HG02852 (cell line): ENCODE measurements around the gene PLA2G12B.
"Not testable (repeated sequence)": the region's sequence is repeated elsewhere in the genome, so short reads cannot be mapped to it uniquely, and the experiment has no call there.

Source experiments
- ATAC-seq: cut with Tn5 transposase; IDR thresholded peaks from one replicate; pipeline ENCODE4 v1.9.1; 2021; ENCODE audit warnings: mild to moderate bottlenecking, moderate library complexity; ENCODE audit not compliant: unreplicated experiment

PLA2G12B gene

DNA sequence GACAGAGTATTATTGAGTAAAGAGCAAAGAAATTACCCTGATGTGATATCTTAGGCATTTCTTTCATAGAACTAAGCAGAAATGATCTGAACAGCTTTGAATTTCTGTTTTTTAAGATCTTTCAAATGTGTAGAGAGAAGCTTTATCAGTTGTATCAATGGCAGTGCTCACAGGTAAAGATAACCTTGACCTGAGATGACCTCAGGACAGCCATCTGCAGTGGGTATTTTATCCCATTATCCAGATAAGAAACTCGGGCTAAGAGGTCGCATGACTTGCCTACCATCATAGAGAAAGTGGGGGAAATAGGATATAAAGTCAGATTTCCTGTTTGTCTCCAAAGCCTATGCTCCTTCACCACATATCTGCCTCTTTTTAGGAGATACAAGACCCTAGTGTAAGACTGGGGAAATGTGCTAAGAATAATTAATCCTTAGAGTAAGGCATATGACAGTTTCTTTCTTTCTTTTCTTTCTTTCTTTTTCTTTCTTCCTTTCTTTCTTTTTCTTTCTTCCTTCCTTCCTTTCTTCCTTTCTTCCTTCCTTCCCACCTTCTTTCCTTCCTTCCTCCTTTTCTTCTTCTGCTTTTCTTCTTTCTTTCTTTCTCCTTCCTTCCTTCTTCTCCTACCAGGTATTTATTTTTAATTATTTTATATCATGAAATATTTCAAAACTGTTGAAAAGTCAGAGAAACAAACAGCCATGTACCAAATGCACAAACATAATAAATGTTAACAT lies 10.9 kb downstream of the PLA2G12B start:
- no peak for ATAC-seq

DNA sequence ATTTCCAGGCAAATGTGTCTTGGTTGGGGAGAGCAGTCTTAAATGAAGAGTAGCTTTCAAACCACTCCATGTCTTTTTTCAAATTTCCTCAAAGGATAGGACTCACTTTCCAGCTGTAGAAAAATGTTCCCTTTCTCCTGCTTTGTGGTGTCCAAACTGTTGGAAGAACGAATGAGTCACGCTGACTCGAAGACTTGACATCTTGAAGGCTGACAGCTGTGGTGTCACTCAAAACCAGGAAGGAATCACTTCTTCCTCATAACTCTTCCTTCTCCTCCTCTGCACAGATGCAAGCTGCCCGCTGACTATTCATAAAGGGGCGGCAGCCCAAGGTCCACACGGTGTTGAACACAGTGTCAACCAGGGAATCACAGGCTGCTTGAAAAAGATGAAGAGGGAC lies 19.2 kb downstream of the PLA2G12B start:
- no peak for ATAC-seq

DNA sequence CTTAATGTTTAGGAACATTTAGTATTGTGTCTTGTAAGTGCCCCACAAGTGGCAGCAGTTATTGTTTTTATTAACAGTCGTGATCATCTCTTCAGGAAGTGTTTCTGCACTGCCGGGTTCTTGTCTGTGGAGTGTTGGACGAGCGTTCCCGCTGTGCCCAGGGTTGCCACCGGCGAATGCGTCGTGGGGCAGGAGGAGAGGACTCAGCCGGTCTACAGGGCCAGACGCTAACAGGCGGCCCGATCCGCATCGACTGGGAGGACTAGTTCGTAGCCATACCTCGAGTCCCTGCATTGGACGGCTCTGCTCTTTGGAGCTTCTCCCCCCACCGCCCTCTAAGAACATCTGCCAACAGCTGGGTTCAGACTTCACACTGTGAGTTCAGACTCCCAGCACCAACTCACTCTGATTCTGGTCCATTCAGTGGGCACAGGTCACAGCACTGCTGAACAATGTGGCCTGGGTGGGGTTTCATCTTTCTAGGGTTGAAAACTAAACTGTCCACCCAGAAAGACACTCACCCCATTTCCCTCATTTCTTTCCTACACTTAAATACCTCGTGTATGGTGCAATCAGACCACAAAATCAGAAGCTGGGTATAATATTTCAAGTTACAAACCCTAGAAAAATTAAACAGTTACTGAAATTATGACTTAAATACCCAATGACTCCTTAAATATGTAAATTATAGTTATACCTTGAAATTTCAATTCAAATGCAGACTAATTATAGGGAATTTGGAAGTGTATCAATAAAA lies 22.2 kb downstream of the PLA2G12B start:
- no peak for ATAC-seq

DNA sequence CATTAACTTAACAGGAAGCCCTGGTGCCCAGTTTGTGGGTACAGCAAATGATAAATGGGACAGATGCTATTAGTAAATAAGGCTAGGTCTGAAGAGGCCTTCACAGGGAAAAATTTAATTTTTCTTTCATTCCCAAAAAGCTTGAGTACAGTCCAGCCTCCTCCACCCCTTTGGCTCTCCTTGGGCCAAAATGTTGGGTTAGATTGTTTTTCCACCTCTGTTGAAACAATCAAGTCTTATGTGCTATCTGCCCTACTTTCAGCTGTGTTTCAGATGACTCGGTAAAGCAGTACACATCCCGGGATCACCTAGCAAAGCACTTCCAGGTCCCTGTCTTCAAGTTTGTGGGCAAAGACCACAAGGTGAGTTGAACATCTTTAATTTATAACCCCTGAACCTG lies 24.3 kb downstream of the PLA2G12B start:
- no peak for ATAC-seq

- no peak for ATAC-seq
These were observed 25.8 kb downstream of the PLA2G12B start for GRCh38 chr10:72928798-72929197.

DNA sequence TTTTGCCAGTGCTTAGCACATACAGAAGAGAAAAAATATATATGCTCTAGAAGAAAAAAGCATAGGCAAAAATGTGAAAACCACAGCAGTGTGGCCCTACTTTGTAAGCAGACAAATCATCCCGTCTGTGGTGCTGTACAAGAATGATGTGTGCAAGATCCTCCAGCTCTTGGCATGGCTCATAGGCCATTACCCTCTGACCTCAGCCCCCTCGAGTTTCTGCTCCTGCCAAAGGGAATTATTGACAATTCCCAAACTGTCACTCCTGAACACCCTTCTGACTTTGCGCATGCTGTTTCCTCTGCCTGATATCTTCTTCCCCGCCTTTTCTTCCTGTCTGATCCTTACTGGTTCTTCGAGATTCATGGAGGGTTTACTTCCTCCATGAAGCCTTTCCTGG lies 27.1 kb downstream of the PLA2G12B start:
- ATAC-seq, result no peak

DNA sequence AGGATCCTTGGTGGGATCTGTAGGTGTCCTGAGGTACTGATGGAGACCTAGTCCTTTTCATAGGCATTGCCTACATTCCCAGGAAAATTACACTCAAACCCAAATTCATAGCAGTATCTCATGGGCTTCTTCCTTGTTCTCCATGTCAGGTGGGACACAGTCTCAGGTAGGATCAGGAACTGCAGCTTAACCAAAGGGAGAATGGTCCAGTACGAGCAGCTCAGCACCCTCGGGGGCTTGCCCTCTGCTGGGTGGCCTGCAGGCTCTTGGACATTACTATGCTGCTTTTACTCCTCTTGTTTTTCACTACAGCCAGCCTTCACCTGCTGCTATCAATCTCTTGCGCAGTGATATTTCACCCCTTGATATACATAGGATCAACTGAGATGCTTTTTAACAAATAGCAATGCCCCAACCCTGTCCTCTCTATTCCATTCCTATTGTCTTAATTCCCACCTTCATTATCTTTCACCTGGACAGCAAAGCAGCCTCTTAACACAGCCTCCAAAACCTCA lies 28.6 kb downstream of the PLA2G12B start:
- no peak for ATAC-seq

- ATAC-seq, result no peak
These were observed 30.3 kb downstream of the PLA2G12B start for GRCh38 chr10:72924351-72924750.

GRCh38 chr10:72921147-72921683 lies 33.4 kb downstream of the PLA2G12B start:
- ATAC-seq, result not testable (repeated sequence)

GRCh38 chr10:72918352-72918751 lies 36.3 kb downstream of the PLA2G12B start:
- ATAC-seq, result no peak

- ATAC-seq, result not testable (repeated sequence)
These were observed 36.7 kb downstream of the PLA2G12B start for GRCh38 chr10:72917803-72918332.

DNA sequence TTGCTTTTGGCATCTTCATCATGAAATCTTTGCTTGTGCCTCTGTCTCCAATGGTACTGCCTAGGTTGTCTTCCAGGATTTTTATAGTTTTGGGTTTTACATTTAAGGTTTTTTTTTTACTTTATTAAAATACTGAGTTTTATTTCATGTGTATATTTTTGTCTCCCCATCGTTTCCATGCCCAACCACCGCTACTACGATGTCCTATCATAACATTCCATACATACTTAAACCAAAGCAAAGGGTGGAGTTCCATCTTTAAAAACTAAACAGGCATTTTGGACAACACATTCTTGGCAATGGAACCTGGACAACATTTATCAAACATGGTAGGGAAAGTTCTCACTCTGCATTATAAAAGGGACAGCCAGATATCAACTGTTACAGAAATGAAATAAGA lies 37.4 kb downstream of the PLA2G12B start:
- not testable (repeated sequence) for ATAC-seq

DNA sequence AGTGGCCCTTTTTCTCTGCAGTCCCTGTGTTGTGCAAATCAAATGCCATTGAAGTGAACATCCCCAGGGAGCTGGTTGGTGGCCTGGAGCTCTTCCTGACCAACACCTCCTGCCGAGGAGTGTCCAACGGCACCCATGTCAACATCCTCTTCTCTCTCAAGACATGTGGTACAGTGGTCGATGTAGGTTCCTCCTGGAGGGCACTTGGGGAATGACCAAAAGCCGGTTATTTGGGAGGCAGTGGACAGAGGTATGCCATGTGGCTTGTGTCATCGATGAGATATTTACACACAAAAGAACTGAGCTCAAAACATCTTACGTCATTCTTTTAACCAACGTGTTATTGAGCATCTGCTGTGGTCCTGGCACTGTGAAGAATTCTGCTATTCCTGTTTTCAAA lies 41.3 kb downstream of the PLA2G12B start:
- ATAC-seq, result no peak

- ATAC-seq, result no peak
These were observed 41.9 kb downstream of the PLA2G12B start for GRCh38 chr10:72912736-72913135.

GRCh38 chr10:72911758-72912157 lies 42.8 kb downstream of the PLA2G12B start:
- ATAC-seq, result no peak

DNA sequence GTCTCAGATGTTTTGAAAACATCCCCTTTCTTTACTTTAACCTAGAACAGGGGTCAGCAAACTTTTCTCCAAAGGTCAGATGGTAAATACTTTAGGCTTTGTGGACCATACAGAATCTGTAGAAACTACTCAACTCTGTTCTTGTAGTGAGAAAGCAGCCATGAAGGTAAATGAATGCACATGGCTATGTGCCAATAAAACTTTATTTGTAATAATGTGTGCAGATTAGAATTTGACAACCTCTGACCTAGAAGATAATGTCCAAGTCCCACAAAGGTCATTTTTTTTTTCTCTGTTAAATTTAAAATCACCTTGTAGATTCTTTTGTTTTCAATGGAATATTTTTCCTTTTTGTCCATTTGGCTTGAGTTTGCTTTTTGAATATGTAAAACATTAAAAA lies 43.9 kb downstream of the PLA2G12B start:
- ATAC-seq, result no peak

DNA sequence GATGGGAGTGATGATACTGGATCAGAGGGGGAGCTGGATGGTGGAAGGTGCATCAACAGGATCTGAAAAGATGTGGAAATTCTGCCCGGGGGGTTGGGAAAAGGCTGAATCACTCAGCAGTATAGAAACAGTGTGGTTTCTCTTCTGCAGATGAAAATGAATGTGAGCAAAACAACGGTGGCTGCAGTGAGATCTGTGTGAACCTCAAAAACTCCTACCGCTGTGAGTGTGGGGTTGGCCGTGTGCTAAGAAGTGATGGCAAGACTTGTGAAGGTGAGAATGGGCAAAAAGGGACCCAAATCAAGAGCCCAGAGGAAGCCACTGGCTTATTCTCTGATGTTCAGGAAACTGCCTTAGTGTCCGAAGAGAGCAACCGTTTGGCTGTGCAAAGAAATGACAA lies 48.2 kb downstream of the PLA2G12B start:
- no peak for ATAC-seq

DNA sequence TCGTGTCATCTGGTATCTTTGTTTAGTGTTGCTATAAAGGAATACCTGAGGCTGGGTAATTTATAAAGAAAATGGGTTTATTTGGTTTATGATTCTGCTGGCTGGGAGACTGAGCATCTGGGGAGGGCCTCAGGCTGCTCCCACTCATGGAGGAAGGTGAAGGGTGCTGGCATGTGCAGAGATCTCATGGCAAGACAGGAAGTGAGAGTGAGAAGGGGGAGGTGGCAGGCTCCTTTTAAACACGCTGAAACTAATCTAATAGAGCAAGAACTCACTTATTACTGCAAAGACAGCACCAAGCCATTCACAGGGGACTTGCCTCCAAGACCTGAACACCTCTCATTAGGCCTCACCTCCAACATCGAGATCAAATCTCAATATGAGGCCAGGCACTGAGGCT lies 49.8 kb downstream of the PLA2G12B start:
- ATAC-seq, result no peak

GRCh38 chr10:72903941-72904446 lies 50.6 kb downstream of the PLA2G12B start:
- not testable (repeated sequence) for ATAC-seq

- no peak for ATAC-seq
These were observed 55.1 kb downstream of the PLA2G12B start for GRCh38 chr10:72899545-72899944.

- ATAC-seq, result no peak
These were observed 56.0 kb downstream of the PLA2G12B start for GRCh38 chr10:72898616-72899015.
